Measurements from ENCODE around the gene FCHSD2. TPM values are rescaled to one million over a fixed set of nuclear protein-coding genes. Genes with fewer than 3 reads are reported as not detected.
A peak's percentile ranks its signal among the peaks of the same experiment; 100 is the strongest.

FCHSD2 gene
- 10 to 100 TPM; 20.4 to 42.4 (median 26.4) TPM for total RNA-seq

DNA sequence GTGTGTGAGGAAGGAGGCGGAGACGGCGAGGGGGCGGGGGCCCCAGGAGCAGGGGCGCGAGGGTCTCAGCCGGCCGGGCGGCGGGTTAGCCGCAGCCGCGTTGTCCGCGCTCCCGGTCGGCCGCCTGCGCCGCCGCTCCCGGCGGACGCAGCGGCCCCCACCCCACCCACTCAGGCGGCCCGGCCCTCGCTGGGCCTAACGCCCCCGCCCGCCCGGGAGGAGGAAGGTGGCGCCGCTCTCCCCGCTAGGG is at the start of gene FCHSD2:
TSS of gene FCHSD2 (minus strand) at position 191 of the 250 bp plus-strand sequence. CDS start 441 bp downstream, outside the sequence.
- TF ChIP-seq POLR2A (IDR thresholded peaks at IDR 0.05; ENCODE audit: low read depth) (no peak), EP300 (IDR thresholded peaks at IDR 0.05) (no peak), CTCF (IDR thresholded peaks at IDR 0.05) (no peak), POLR2AphosphoS5 (IDR thresholded peaks at IDR 0.05) (no peak)
- H3K27ac ChIP-seq (replicated peaks in 1 of 4): peak within 1 kb of the TSS; percentile 96 to 98 (median 97)
- H3K4me3 ChIP-seq: peak within 1 kb of the TSS; percentile 85 to 94 (median 92)
- no CpG with 5 or more reads among the region's 35 CpGs for WGBS
- H3K4me1 ChIP-seq: peaks cover 19 to 54% (median 47%) of the 10 kb centered on the region in 4 donors
- H3K27me3 ChIP-seq: no peaks in the 10 kb centered on the region
- no peaks in the 10 kb centered on the region for H3K9me3 ChIP-seq
- DNase-seq (ENCODE audit: extremely low spot score): no peak
- H3K36me3 ChIP-seq: peaks cover 0 to 5% (median 0%) of the 10 kb centered on the region in 4 donors
- intact Hi-C loops (cut with DNase I): loop anchor here (5.0 kb wide), 1 partner anchor 310 kb away; no protein-coding TSS in a partner anchor

DNA sequence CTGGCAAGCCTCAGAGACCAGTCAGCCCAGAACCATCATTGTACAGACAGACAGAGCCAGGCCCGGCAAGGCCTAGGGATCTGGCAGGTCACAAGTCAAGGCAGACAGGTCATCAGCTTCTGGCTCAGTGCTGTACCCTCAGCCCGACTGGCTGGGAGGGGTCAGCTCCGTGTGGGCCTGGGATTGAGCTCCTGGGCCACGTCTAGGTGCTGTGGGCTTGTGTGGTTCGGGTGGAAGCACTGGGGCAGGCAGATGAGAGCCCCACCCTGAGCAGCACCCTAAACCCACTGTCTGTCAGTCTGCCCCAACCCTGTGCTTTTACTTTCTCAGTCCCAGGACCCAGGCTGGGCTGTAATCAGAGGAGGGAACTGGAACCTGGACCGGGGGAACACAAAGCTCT is 49.0 kb upstream of the FCHSD2 start:
- H3K27me3 ChIP-seq: no peaks in the 10 kb centered on the region
- no peak for TF ChIP-seq POLR2AphosphoS5 (IDR thresholded peaks at IDR 0.05)
- H3K36me3 ChIP-seq: no peaks in the 10 kb centered on the region
- H3K4me3 ChIP-seq: no peak overlapping the region
- H3K9me3 ChIP-seq: no peaks in the 10 kb centered on the region
- intact Hi-C loops (cut with DNase I): no loop called here
- no peak for DNase-seq (ENCODE audit: extremely low spot score)
- H3K27ac ChIP-seq (replicated peaks in 1 of 4): no peak overlapping the region
- peaks cover 10 to 15% (median 10%) of the 10 kb centered on the region in 4 donors for H3K4me1 ChIP-seq
- WGBS: 100% methylated on average over 1 of the region's 6 CpGs

DNA sequence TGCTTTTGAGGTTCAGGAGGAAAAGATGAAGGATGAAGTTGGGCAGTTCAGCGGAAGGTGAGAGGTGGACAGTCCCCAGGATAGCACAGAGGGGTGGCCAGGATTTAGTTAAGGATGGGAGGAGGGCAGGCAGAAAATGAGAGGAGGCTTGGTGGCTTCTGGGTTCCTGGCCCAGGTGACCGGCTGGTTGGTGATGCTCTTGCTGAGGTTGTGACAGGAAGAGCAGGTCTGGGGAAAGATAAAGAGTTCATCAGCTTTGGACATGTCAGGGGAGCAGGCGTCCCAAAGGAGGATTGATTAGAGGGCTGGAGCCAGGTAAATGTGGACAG is 48.4 kb upstream of the FCHSD2 start:
- Histone ChIP-seq H3K9me3 (no peaks in the 10 kb centered on the region), H3K4me1 (peaks cover 10 to 17% (median 10%) of the 10 kb centered on the region in 4 donors), H3K27me3 (peaks cover 0 to 5% (median 0%) of the 10 kb centered on the region in 4 donors), H3K36me3 (no peaks in the 10 kb centered on the region), H3K4me3 (no peak overlapping the region), H3K27ac (replicated peaks in 1 of 4) (no peak overlapping the region)
- no peak for DNase-seq (ENCODE audit: extremely low spot score)
- TF ChIP-seq EP300 (IDR thresholded peaks at IDR 0.05) (no peak), POLR2AphosphoS5 (IDR thresholded peaks at IDR 0.05) (no peak), POLR2A (IDR thresholded peaks at IDR 0.05; ENCODE audit: low read depth) (no peak), CTCF (IDR thresholded peaks at IDR 0.05) (no peak)
- intact Hi-C loops (cut with DNase I): no loop called here
- WGBS: 100% methylated on average over 3 of the region's 3 CpGs

DNA sequence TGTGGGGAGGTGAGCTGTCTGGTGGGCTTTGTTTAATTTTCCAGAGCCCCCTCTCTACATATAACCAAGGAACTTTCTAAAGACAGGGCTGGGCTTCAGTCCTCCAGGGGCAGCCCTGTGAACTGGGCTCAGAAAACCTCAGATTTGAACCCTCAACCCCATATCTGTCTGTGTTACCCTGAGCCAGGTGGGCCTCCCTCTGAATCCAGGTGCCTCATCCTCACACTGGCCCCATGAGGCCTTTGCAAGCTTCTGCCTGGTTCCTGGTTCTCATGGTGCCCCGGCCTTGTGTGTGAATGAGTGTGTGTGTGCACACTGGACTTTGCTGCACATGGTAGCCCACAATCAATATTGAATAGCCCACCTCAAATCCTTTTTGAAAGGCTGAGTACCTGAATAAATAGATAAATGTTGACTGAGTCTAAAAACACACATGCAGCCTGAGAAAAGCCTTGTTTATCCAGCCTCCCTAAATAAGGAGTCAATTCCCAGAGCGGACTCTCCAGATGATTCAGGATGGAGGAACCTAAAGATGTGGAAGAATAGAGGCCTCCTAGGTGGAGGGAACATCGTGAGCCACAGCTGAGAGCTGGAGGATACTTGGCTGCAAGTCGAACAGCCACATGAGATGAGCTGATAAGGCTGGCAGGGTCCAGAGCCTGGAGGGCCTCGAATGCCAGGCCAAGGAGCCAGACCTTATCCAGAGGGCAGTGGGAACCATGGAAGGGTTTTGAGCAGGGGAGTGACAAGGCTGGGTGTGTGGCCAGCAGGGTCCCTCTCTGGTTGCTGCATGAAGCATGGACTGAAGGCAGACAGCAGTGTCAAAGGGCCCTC is 47.8 kb upstream of the FCHSD2 start:
- H3K4me3 ChIP-seq: no peak overlapping the region
- peaks cover 0 to 5% (median 0%) of the 10 kb centered on the region in 4 donors for H3K27me3 ChIP-seq
- intact Hi-C loops (cut with DNase I): loop anchor here (10.0 kb wide), 1 partner anchor 205 kb away; no protein-coding TSS in a partner anchor
- TF ChIP-seq POLR2A (IDR thresholded peaks at IDR 0.05; ENCODE audit: low read depth) (no peak), CTCF (IDR thresholded peaks at IDR 0.05) (no peak), EP300 (IDR thresholded peaks at IDR 0.05) (no peak), POLR2AphosphoS5 (IDR thresholded peaks at IDR 0.05) (no peak)
- peaks cover 10 to 20% (median 12%) of the 10 kb centered on the region in 4 donors for H3K4me1 ChIP-seq
- H3K36me3 ChIP-seq: no peaks in the 10 kb centered on the region
- DNase-seq (ENCODE audit: extremely low spot score): no peak
- H3K27ac ChIP-seq (replicated peaks in 1 of 4): no peak overlapping the region
- 71% methylated on average over 5 of the region's 5 CpGs for WGBS
- H3K9me3 ChIP-seq: no peaks in the 10 kb centered on the region

- no peaks in the 10 kb centered on the region for H3K9me3 ChIP-seq
- H3K36me3 ChIP-seq: no peaks in the 10 kb centered on the region
- H3K4me1 ChIP-seq: peaks cover 10 to 20% (median 12%) of the 10 kb centered on the region in 4 donors
- intact Hi-C loops (cut with DNase I): loop anchor here (10.0 kb wide), 1 partner anchor 205 kb away; no protein-coding TSS in a partner anchor
- DNase-seq (ENCODE audit: extremely low spot score): no peak
- H3K4me3 ChIP-seq: no peak overlapping the region
- H3K27me3 ChIP-seq: peaks cover 0 to 5% (median 0%) of the 10 kb centered on the region in 4 donors
- 57% methylated on average over 8 of the region's 8 CpGs for WGBS
- H3K27ac ChIP-seq (replicated peaks in 1 of 4): no peak overlapping the region
- TF ChIP-seq EP300 (IDR thresholded peaks at IDR 0.05) (no peak), POLR2A (IDR thresholded peaks at IDR 0.05; ENCODE audit: low read depth) (no peak), CTCF (IDR thresholded peaks at IDR 0.05) (no peak), POLR2AphosphoS5 (IDR thresholded peaks at IDR 0.05) (no peak)
These were observed 47.2 kb upstream of the FCHSD2 start for GRCh38 chr11:73189315-73189714.
